HG03558 (cell line): ENCODE measurements around the gene RASSF4.

ENCODE experiments used
- ATAC-seq: cut with Tn5 transposase; IDR thresholded peaks from one replicate; pipeline ENCODE4 v1.9.1; 2021; ENCODE audit warnings: moderate number of reproducible peaks; ENCODE audit not compliant: unreplicated experiment; ENCODE audit errors: extremely low read depth

The RASSF4 gene

DNA sequence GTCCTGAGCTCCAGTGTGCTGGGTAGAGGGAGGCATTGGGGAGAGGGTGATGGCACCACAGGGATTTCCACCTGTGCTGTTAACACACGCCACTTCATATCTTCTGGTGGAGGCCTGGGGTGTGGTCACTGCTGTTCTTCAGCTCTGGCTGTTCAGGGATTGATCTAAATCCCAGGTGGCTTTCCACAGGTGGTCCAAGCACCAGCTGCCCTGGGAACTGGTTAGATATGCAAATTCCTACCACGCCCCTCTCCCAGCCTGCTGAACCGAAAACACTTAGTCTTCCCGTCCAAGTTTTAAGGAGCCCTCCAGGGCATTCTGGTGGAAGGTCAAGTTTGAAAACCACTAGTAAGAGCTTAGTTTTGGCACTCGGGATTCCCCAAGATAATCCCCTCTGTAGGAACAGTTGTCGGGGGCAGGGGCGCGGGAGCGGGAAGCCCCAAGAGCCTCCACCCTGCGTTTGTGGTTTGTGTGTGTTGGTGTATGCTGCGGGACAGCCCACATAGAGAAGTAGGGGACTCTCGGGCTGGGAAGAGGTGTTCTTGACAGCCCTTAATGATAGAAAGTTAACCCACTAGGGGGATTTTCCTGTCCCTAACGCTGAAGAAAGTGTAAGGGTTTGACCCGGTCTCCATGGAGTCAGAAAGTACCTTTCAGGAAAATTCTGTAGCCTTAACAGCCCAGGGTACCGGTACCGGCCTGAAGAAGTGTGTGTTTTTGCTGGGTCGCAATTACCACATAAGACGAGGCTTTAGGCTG is 13.9 kb downstream of the RASSF4 start:
- ATAC-seq = no peak

DNA sequence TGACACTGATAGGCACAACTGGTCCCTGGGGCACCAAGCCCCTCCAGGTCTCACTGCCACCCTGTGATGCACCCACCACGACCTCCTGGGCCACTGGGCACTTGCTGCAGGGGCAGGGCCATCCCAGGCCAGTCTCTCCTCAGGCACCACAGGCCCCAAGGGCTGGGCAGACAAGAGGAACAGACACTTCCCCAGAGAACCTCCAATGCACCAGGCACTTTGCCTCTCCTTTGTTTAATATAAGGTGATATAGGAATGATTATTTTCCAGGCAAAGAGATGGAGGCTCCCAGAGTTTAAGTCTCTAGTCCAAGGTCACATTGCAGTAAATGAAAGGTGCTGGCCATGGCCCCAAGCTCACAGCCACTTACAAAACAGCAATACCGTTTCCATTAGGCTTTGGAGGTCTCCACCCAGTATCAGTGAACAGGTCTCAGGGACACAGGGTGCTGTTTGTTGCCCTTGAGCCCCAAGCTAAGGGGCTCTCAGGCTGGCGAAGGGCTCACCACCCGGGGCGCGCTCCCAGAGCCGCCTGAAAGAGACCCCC is 14.6 kb downstream of the RASSF4 start:
- no peak for ATAC-seq

DNA sequence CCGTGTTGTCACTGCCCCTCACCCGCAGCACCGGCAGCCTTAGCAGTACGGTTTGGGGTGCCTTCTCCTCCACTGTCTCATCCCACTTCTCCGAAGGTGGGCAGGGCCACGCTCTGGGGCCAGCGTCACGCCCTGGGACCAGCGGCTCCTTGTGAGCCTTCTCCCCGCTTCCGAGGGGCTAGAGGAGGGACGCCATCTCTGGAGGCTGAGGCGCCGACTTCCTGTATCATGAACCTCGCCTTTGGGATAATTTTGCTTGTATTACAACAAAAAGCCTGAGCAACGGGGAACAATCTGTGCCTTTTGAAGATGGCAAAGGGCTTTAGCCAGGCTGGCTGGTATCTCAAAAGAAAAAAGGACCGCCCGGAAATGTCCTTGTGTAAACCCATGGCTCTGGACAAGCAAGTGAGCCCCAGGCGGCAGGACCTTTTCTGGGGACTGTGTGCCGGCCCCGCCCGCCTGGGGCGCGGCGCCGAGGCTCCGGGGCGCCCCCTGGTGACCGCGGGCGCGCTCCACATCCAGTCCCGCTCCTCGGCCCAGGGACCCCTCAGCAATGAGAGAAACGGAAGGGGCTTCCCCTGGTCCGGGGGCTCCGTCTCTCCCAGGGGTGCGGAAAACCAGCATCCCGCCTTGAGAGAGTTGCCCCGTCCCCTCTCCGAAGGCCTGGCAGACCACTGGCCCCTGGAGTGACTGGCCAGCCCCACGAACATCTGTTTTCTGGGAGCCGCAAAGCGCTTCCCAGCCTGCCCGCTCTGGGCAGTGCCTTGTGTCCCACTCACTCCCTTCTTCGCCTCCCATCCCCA is 15.2 kb downstream of the RASSF4 start:
- ATAC-seq = peak; percentile 58

DNA sequence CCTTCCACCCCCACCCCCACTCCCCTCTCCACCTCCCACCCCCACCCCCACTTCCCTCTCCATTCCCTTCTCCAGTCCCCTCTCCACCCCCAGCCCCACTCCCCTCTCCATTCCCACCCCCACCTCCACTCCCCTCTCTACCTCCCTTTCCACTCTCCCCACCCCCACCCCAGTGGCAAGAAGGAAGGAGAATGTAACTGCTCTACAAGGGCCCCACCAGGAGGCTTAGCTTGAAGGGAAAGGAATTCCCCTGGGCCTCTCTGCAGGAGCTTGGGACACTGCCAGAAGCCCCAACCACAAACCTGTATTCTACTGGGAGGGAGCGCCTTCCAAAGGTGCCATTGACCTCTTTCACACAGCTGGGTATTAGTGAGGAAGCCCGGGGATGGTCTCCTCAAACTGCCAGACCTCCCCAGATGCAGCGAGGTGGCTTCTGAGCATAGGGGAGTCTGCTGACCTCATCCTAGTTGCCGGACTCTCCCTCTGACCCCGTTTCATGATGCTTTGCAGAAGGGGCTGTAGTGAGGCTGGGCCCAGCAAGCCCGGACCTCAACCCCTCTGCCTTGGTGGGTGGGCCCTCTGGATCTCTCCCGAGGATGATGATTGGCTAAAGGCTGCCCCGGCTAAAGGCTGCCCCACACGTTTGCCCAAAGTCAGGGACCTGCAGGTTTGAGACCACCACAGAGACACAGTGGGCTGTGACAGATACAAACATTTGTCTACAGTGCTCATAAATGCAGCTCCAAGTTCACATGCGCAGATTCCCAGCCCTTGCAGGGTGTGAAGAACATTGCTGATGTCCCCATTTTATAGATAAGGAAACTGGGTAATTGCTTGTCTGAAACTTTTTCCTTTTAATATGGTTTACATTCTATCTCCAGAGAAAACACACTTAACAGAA is 16.1 kb downstream of the RASSF4 start:
- ATAC-seq = no peak

DNA sequence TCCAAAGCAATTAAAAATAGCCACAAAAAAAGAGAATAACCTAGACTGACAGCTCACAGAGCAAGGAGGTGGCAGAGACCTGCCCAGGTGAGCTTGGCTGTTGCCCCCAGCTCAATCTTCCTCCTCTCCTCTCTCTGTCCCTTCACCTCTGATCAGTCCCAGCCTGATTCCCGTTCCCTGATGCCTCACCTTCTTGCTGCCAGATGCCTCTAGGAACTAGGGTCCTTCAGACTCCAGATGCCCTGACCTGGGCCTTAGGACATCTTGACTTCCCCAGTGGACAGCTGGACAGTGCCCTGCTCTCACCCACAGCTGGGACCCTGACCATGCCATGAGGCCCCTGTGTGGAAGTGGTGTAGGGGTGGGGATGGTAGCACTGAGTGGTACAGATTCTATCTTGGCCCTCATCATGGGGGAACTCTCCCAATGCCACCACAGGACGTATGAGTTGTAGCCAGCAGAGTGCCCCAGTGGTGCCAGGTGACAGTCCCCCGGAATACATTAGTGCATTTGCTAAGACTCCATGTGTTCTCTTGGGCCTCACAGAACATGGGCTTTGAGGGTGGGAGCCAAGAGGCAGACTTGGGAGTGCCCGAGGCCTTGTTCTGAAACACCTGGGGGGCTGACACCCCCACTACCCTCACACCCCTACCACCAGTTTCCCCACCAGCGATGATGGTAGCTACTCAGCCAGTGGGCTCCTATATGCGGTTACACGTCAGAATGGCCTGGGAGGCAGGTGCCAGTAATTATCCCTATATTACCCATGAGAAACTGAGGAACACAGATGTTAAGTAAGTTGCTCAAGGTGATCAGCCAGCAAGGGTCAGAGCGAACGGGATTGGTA is 17.0 kb downstream of the RASSF4 start:
- ATAC-seq = no peak

DNA sequence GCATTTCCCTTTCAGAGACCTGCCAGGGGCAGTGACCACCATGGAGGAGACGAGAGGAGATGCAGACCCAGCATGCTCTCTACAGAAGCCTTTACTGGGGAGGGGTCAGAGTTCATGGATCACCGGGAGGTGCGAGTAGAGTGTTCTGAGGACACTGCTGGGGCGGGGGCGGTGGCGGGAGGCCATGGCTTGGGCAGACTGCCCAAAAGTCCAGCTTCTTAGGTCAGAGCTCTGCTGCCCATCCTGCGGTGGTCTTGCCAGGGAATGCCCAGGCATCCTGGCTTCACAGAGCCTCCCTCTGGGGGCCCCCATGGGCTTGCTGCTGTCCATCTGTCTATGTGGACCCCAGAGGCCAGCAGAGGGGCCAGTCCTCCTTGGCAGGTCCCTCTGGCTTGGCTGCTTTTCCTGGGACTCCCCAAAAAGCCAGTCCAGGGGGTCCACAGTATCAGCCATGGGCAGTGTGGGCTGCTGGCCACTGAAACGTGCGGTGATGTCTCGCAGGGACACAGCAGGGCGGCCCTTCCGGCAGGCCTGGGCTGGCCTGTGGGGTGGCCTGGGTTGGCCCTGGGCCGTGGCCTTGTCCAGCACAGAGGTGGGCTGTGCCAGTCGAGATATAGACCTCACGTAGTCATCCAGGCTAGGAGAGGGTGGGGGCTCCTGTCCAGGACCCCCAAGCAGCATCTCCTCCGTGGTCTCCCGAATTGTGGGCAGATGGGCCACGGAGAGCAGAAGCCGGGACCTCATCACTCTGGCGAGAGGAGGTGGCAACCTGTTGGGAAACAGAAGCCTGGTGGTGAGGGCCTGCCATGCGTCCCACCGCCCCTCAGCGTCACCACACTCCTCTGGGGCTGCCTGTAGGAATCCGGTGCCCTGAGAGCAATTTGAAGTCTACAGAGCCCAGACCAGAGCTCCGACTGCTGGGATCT is 17.9 kb downstream of the RASSF4 start:
- no peak for ATAC-seq

DNA sequence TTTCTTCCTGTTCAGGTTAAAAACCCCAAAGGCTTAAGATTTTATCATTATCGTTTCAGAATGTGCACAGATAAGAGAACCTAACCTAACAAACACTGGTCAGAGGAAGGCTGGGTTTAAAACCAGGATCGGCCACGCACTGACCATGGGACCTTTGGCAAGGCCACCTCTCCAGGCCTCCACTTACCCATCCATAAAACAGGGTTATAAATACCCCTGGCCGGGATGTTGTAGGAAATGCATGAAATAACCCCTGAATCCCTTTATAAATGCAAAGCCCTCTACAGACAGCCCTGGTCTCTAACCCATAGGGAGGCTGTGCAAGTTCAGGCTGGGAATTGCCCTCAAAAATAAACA is 18.6 kb downstream of the RASSF4 start:
- ATAC-seq = no peak

DNA sequence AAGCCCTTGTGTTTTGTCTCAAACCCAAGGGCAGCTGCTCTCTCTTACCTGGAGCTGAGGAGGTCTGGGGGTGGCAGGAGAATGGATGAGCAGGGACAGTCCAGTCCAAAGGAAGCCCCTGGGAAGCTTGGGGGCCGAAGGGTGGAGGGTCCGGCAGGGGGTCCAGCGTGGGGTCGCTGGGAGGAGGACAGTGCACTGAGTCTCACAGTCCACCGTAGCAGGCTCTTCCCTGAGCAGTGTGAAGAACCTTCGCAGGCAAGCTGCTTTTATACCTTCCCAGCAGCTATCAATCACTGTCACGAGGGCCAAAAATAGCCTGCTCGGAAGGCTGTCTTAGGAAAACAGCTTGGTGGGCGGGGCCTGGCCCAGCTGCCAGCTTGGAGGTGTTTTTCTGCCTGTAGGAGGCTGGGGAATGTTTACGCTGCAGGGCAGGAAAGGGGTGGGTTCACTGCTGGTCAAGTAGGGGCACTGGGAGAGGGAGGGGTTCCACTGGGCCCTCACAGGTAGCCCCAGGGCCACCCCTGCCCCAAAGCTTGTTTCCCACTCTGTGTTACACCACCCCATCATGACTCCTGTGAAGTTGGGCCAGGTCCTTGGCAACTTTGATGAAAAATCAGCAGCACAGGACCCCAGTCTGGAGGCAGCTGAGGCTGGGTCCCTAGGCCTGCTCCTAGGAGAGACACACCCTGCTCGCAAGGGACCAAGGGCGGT is 19.1 kb downstream of the RASSF4 start, which contains the start of gene DEPP1:
DEPP1 (minus strand) TSS at position 240 of the 711 bp plus-strand sequence. CDS start 779 bp downstream, outside the sequence.
- ATAC-seq = no peak

DNA sequence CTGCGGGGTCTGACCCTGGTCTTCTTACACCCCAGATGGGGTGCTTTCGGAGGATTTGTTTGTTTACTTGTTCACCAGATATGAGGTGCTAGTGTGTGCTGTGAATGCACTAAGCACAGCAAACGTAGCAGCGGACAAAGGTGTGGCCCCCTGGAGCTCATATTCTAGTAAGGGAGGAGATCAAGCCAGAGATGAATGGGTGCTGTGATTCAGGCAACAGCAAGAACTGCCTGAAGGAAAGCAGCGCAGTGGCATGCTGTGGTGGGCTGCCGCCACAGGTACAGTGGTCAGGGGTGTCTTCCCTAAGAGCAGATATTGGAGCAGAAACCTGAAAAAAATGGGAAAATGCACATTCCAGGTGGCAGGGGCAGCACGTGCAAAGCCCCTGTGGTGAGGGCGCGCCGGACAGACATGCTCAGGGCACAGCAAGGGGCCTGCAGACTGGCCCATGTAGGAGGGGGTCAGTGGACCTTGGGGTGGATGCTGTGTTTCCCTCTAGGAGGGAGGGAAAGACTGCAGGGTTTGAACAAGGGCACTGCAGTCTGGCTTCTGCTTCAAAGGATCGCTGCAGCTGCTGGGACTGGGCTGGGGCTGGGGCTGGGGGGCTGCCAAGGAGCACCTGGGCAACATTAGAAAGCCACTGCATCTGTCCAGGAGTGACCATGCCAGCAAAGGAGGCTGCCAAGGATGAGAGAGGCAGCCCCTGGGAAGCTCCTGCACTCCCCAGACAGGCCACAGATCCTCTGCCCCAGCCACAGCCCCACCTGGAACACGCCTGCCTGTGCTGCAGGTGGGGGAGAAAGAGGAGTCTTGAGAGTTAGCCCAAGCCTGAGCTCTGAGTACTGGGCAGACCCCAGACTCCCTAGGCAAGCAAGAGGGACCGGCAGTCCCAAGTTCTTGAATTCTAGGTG is 19.9 kb downstream of the RASSF4 start:
- ATAC-seq = no peak

DNA sequence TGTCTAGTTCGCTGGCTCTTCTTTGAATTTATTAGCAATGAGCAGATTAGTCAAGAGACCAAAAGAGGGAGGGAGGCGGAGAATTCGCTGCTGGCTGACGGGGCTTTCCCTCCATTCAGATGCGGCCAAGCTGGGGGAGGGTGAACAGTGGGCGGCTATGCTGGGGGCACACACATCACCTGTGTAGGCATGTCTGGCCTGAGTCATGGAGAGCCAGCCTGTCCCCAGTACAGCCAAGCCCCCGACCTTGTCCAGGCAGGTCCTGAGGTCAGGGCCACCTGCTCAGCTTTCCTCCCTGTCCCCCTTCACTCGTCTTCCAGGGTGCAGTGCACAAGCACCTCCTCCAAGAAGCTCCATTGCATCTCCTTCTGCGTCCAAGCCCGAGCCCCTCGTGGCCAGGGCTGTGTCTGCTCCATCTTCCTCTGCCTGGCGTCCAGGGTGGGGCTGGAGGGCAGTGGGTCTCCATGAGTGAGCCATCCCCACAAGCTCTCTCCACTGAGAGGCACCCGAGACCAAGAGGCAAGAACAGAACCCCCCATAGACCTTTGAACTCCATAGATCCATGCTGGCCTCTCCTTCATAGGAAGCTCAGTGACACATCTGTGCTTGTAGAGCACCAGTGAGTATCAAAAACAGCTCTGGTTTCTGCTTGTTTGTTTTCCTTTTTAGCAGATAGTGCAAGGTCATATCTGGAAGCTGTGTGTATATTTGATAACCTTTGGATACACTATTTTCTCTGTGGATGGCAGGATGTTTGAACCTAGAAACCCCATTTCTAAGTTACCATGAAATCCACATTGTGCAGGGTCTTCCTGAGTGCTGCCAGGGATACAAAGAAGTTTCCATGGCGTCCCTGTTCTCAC is 20.9 kb downstream of the RASSF4 start:
- no peak for ATAC-seq

DNA sequence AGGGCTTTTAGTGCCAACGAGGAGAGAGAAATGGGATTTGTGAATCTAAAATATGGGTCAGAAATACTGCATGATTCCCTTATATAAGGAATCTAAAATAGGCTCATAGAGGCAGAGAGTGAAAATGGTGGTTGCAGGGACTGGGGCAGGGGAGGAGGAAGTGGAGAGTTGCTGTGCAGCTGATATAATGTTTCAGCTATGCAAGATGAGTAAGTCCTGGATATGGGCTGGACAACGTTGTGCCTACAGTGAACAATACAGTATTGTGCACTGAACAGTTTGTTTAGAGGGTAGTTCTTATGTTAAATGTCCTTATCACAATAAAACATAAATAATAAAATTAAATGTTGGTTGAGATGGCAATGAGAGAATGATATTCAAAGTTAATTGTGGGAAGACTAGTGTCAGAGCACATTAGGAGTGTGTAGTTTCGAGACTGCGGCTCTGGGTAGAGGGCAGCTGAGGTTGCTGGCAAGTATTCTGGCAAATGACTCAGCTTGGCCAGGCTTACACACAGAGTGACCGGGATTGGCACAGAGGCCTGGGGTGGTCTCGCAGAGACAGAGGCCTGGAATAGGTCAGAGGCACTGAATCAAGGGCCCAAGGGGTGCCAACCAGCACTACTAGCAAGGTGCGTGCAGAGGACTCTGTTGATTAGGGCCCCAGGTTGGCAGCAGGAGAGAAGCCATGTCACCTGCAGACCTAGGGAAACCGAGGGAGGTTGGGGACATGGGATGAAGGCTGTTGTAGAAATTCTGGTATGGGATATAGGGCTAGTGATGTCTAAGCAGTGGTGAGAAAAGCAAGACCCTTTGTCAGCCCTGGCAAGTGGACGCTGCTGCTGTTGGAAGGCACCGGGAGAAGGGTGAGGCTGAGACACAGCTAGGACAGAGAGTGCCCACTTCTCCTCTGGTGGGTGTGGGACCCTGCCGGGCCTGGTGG is 21.8 kb downstream of the RASSF4 start:
- ATAC-seq = peak; percentile 39

DNA sequence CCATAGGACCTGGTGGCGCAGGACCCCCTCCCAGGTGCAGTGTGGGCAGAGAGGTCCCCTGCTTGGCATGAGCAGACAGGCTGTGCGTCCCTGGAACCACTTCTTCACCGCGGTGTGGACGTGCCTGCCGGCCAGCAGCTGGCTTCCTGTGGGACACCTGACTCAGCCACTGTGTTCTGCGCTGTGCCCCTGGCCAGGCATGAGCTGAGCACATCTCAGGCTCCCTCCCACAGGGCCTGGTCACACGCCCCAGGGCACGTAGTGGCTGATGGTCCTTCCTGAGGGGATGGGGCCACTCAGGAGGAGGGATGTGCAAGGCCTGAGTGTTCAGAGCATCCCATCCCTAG is 22.5 kb downstream of the RASSF4 start:
- no peak for ATAC-seq

DNA sequence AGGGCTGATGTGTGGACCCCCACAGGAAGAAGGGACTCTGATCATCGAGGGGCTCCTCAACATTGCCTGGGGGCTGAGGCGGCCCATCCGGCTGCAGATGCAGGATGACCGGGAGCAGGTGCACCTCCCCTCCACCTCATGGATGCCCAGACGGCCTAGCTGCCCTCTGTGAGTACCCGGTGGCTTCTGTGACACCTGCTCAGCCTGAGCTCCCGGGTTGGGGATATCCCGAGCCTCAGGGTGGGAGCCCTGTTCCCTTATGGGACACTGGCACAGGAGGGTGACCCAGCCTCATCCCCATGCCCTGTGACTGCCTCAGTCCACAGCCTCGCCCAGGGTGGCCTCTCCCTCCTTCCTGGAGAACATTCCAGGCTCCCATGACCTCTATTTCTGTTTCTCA is 22.9 kb downstream of the RASSF4 start:
- ATAC-seq = no peak

DNA sequence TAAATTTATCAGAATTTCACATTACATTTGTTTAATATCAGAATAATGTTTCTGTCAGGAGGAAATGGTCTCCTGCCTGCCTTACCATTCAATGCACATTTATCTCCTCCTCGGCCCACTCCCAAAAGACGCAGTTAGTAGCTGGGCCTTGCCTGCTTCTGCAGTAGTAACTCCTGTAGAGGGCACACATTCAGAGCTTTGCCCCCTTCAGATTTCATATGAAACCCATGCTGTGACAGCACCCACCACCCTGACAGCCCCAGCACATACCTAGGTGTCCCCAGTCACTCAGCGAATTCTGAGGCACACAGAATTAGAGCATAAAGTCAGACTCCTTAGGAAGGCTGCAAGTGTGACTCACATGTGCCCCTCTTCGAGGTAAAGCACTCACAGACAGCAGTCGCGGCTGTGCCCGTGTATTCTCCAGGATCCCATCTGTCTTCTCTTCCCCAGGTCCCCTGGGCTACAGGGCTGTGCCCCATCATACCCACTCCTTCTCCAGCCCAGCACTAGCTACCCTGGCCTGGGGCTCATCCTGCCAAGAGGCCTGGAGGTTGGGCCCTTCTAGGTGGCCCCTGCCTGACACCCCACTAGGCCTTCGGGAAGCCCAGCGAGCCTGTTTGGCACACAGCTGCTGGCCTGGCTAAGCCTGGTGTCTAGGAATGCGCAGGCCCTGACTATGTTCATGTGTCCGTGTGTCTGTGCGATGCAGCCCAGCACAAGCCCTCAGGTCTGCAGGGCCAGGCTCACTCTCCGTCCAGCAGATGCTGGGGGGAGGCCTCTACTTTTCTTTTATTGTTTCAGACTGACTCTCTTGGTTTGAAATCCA is 23.7 kb downstream of the RASSF4 start:
- no peak for ATAC-seq
